ENCODE measurements around the gene NR2E3. TPM values are rescaled to one million over a fixed set of nuclear protein-coding genes. Genes with fewer than 3 reads are reported as not detected.

Gene NR2E3
- total and polyA plus RNA-seq, 2 of the 4 experiments (the other 2 are of a cell fraction): under 0.01 to 0.29 TPM

DNA sequence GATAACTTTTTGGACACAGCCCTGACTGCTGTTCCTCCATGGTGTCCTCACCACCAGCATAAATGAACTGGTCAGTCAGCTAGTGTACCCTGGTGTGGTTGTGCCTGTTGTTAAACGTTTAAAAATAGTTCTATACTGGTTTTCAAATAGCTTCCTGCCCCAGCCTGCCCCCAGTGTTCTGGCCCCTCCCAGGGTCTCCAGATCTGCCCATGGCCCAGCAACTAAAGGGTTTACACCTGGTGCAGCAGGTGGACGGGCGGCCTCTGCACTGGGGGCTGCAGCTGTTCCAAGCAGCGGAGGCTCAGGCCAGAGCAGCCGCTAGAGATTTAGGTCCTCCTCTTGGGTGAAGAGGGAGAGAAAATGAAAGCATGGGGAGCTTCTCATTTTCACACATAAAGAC is 6.1 kb upstream of the NR2E3 start:
- H2BK20ac ChIP-seq (ENCODE audit: low read depth, low read length): no peak overlapping the region
- H2AFZ ChIP-seq (replicated peaks; ENCODE audit: low read length, poor library complexity): no peak overlapping the region
- no peak overlapping the region for H3K9ac ChIP-seq (ENCODE audit: low read depth, low read length)
- H4K91ac ChIP-seq (ENCODE audit: insufficient read depth, low read depth, low read length): no peak overlapping the region
- no peak overlapping the region for H3K4me2 ChIP-seq (ENCODE audit: low read depth, low read length)
- TF ChIP-seq, protein P1, sequence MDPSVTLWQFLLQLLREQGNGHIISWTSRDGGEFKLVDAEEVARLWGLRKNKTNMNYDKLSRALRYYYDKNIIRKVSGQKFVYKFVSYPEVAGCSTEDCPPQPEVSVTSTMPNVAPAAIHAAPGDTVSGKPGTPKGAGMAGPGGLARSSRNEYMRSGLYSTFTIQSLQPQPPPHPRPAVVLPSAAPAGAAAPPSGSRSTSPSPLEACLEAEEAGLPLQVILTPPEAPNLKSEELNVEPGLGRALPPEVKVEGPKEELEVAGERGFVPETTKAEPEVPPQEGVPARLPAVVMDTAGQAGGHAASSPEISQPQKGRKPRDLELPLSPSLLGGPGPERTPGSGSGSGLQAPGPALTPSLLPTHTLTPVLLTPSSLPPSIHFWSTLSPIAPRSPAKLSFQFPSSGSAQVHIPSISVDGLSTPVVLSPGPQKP (IDR thresholded peaks at IDR 0.05; ENCODE audit: borderline replicate concordance, low read depth, low read length): no peak
- TF ChIP-seq RAD21 (IDR thresholded peaks at IDR 0.05; ENCODE audit: low read length) (no peak), SMC3 (IDR thresholded peaks at IDR 0.05; ENCODE audit: low read depth, low read length) (no peak), NFE2L2 (IDR thresholded peaks at IDR 0.05; ENCODE audit: low read depth, low read length) (no peak), POLR2A (IDR thresholded peaks at IDR 0.05; ENCODE audit: low read depth, low read length) (no peak), RCOR1 (IDR thresholded peaks at IDR 0.05; ENCODE audit: insufficient replicate concordance, low read length) (no peak), BHLHE40 (IDR thresholded peaks at IDR 0.05; ENCODE audit: low read depth, low read length) (no peak), RFX5 (IDR thresholded peaks at IDR 0.05; ENCODE audit: low read depth, low read length) (no peak), MAFK (IDR thresholded peaks at IDR 0.05; ENCODE audit: low read depth, low read length) (no peak), CHD1 (IDR thresholded peaks at IDR 0.05; ENCODE audit: low read depth, low read length) (no peak), FOS (IDR thresholded peaks at IDR 0.05; ENCODE audit: low read depth, low read length) (no peak), MXI1 (IDR thresholded peaks at IDR 0.05; ENCODE audit: borderline replicate concordance, low read depth, low read length) (no peak), MAZ (IDR thresholded peaks at IDR 0.05; ENCODE audit: borderline replicate concordance, low read depth, low read length) (no peak), CEBPB (IDR thresholded peaks at IDR 0.05; ENCODE audit: low read depth, low read length) (no peak)
- TF ChIP-seq, protein P2, sequence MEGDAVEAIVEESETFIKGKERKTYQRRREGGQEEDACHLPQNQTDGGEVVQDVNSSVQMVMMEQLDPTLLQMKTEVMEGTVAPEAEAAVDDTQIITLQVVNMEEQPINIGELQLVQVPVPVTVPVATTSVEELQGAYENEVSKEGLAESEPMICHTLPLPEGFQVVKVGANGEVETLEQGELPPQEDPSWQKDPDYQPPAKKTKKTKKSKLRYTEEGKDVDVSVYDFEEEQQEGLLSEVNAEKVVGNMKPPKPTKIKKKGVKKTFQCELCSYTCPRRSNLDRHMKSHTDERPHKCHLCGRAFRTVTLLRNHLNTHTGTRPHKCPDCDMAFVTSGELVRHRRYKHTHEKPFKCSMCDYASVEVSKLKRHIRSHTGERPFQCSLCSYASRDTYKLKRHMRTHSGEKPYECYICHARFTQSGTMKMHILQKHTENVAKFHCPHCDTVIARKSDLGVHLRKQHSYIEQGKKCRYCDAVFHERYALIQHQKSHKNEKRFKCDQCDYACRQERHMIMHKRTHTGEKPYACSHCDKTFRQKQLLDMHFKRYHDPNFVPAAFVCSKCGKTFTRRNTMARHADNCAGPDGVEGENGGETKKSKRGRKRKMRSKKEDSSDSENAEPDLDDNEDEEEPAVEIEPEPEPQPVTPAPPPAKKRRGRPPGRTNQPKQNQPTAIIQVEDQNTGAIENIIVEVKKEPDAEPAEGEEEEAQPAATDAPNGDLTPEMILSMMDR (conservative IDR thresholded peaks at IDR 0.05; ENCODE audit: low read depth, low read length): no peak
- TF ChIP-seq, protein P3, sequence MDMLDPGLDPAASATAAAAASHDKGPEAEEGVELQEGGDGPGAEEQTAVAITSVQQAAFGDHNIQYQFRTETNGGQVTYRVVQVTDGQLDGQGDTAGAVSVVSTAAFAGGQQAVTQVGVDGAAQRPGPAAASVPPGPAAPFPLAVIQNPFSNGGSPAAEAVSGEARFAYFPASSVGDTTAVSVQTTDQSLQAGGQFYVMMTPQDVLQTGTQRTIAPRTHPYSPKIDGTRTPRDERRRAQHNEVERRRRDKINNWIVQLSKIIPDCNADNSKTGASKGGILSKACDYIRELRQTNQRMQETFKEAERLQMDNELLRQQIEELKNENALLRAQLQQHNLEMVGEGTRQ (IDR thresholded peaks at IDR 0.05; ENCODE audit: low read depth, low read length): no peak
- WGBS, 2 experiments (ENCODE audit: extremely low coverage in 2 of 2, insufficient read length in 1 of 2): no CpG with 5 or more reads among the region's 5 CpGs
- no peak overlapping the region for H2BK5ac ChIP-seq (ENCODE audit: low read depth, low read length, poor library complexity, severe bottlenecking)
- H3K14ac ChIP-seq (replicated peaks; ENCODE audit: low read depth, low read length): no peak overlapping the region
- H4K5ac ChIP-seq (ENCODE audit: low read depth, low read length): no peak overlapping the region
- H3K4me1 ChIP-seq (ENCODE audit: control insufficient read depth, insufficient read depth, low read length): peaks cover 19% of the 10 kb centered on the region
- CTCF ChIA-PET: no interaction called here
- H2AK9ac ChIP-seq (replicated peaks; ENCODE audit: low read depth, low read length, poor library complexity): no peak overlapping the region
- no peaks in the 10 kb centered on the region for H4K20me1 ChIP-seq (ENCODE audit: insufficient read depth, low read length)
- H3K27ac ChIP-seq (ENCODE audit: insufficient read depth, low read length): no peak overlapping the region
- no peak overlapping the region for H3K23ac ChIP-seq (ENCODE audit: low read depth, low read length)
- no peak overlapping the region for H3K56ac ChIP-seq (ENCODE audit: extremely low read depth, insufficient read depth, low read length)
- H2BK120ac ChIP-seq (ENCODE audit: low read depth, low read length): no peak overlapping the region
- H3K9me3 ChIP-seq (ENCODE audit: control insufficient read depth, insufficient read depth, low read length): no peaks in the 10 kb centered on the region
- H3K36me3 ChIP-seq (ENCODE audit: control insufficient read depth, insufficient read depth, low read length): no peaks in the 10 kb centered on the region
- H3K9me1 ChIP-seq (ENCODE audit: insufficient read depth, low read length): peaks cover 9% of the 10 kb centered on the region; the same call in 1 of the 2 replicates
- no peaks in the 10 kb centered on the region for H3K79me1 ChIP-seq (ENCODE audit: low read depth in 1 of 2, low read length in 2 of 2)
- H2BK15ac ChIP-seq (ENCODE audit: low read depth, low read length): no peak overlapping the region
- no peak overlapping the region for H3K18ac ChIP-seq (ENCODE audit: low read depth, low read length)
- H3K4ac ChIP-seq (ENCODE audit: low read depth, low read length): no peak overlapping the region
- in situ Hi-C loops (cut with MboI; ENCODE audit: low sequenced_read_pairs): loop anchor here (10.0 kb wide), 1 partner anchor 829 kb away; no protein-coding TSS in a partner anchor
- ATAC-seq (ENCODE audit: low read depth) (no peak), DNase-seq (no peak)
- H3K27me3 ChIP-seq (ENCODE audit: control insufficient read depth, insufficient read depth, low read length): no peaks in the 10 kb centered on the region
- intact Hi-C loops (cut with micrococcal nuclease): loop anchor here (10.0 kb wide), 1 partner anchor 909 kb away; the partner anchor contains the start of genes LRRC49 and THAP10
- no TSS peak for BruUV-seq (replicated peaks)
- no peak overlapping the region for H3K4me3 ChIP-seq (ENCODE audit: insufficient read depth, low read depth, low read length)
- H4K8ac ChIP-seq (ENCODE audit: low read depth in 2 of 2, low read length in 2 of 2): no peak overlapping the region
- H2AK5ac ChIP-seq (ENCODE audit: low read depth, low read length): no peak overlapping the region
- dilution Hi-C loops (cut with HindIII; ENCODE audit: low sequenced_read_pairs, unreplicated experiment): no loop called here
- POLR2A ChIA-PET (ENCODE audit: unreplicated experiment): no interaction called here
